Fibroblast of lung (primary cell): ENCODE results near the gene NRROS. TPM values are rescaled to one million over a fixed set of nuclear protein-coding genes. Genes with fewer than 3 reads are reported as not detected.

Experiments
- DNase-seq, 2 donors: peaks; one replicate each; pipeline versions ENCODE4 v3.0.0 to v3.0.0-alpha.2; 2010; ENCODE audit warnings: low read depth in 2 of 2
- H2AFZ ChIP-seq: 2 replicates; pipeline ENCODE4 v1.5.1; 2012; ENCODE audit warnings: low read length, control low read depth, inconsistent platforms
- H3K27ac ChIP-seq: 2 replicates; pipeline ENCODE4 v1.5.1; 2011; ENCODE audit warnings: low read length, control low read depth; ENCODE audit not compliant: insufficient read depth
- H3K27me3 ChIP-seq: 2 replicates; pipeline ENCODE4 v1.5.1; 2011; ENCODE audit warnings: mild to moderate bottlenecking, low read length; ENCODE audit not compliant: control insufficient read depth, insufficient read depth
- H3K36me3 ChIP-seq: 2 replicates; pipeline ENCODE4 v1.5.1; 2011; ENCODE audit warnings: low read length; ENCODE audit not compliant: control insufficient read depth, insufficient read depth
- H3K4me1 ChIP-seq: 2 replicates; pipeline ENCODE4 v1.5.1; 2011; ENCODE audit warnings: low read length; ENCODE audit not compliant: control insufficient read depth, insufficient read depth; ENCODE audit errors: extremely low read depth
- H3K4me2 ChIP-seq: 2 replicates; pipeline ENCODE4 v1.5.1; 2011; ENCODE audit warnings: low read length, control low read depth; ENCODE audit not compliant: insufficient read depth; ENCODE audit errors: extremely low read depth
- H3K4me3 ChIP-seq, 4 experiments: fragments of 200-600 bp in 1 of 4; sonication (generic) in 1 of 4; replicated peaks in 1 of 4; 2 replicates each; pipeline ENCODE4 v1.5.1; 2011 to 2016; ENCODE audit warnings: low read length in 4 of 4, low read depth in 3 of 4, mild to moderate bottlenecking in 3 of 4, control low read depth in 2 of 4, inconsistent platforms in 1 of 4, mixed read lengths in 1 of 4; ENCODE audit not compliant: insufficient read depth in 1 of 4; ENCODE audit errors: control extremely low read depth in 1 of 4
- H3K79me2 ChIP-seq: 2 replicates; pipeline ENCODE4 v1.5.1; 2012; ENCODE audit warnings: mild to moderate bottlenecking, low read length, inconsistent platforms; ENCODE audit not compliant: control insufficient read depth, insufficient read depth
- H3K9ac ChIP-seq: 2 replicates; pipeline ENCODE4 v1.5.1; 2011; ENCODE audit warnings: mild to moderate bottlenecking, low read length, control low read depth; ENCODE audit not compliant: insufficient read depth
- H3K9me3 ChIP-seq: 2 replicates; pipeline ENCODE4 v1.5.1; 2012; ENCODE audit warnings: low read depth, low read length; ENCODE audit not compliant: control insufficient read depth, insufficient read depth
- H4K20me1 ChIP-seq: 2 replicates; pipeline ENCODE4 v1.5.1; 2011; ENCODE audit warnings: low read length; ENCODE audit not compliant: control insufficient read depth, insufficient read depth; ENCODE audit errors: extremely low read depth
- EZH2 ChIP-seq: IDR thresholded peaks from 2 replicates; pipeline ENCODE4 v1.5.1; 2012; ENCODE audit warnings: low read length, control low read depth, mild to moderate bottlenecking; ENCODE audit errors: missing control alignments
- polyA plus RNA-seq, 2 donors: library from polyadenylated mRNA; depleted of rRNA in 1 of 2; stranded (reverse) in 1 of 2; unstranded in 1 of 2; fragments of >200 nt; gene quantifications; 2 replicates each; pipeline ENCODE4 v1.2.1, GENCODE V29; 2011 to 2012; ENCODE audit warnings: missing spikeins in 1 of 2
- total RNA-seq: library from RNA; depleted of rRNA; stranded (reverse); fragments of >200 nt; gene quantifications from 2 replicates; pipeline ENCODE4 v1.2.1, GENCODE V29; 2014
- TF ChIP-seq, protein P1 (sequence below), 2 donors: IDR thresholded peaks in 1 of 2; conservative IDR thresholded peaks in 1 of 2; 1 replicate in 1 of 2; 2 replicates in 1 of 2; pipeline ENCODE4 v1.5.1; 2011 to 2012; ENCODE audit warnings: low read length in 2 of 2, control low read depth in 1 of 2, inconsistent platforms in 1 of 2, low read depth in 1 of 2, mild to moderate bottlenecking in 1 of 2

The NRROS gene
- total and polyA plus RNA-seq, 2 donors (not counting 1 experiment from before 2014, with no cell fraction given) = 0.08 to 0.33 TPM

- no peaks in the 10 kb centered on the region for H3K36me3 ChIP-seq
- no peaks in the 10 kb centered on the region for H4K20me1 ChIP-seq
- H3K4me1 ChIP-seq = peaks cover 2% of the 10 kb centered on the region
- H3K4me2 ChIP-seq = no peak overlapping the region
- H2AFZ ChIP-seq = no peak overlapping the region
- H3K27ac ChIP-seq = no peak overlapping the region
- H3K4me3 ChIP-seq = no peak overlapping the region
- no peak for DNase-seq
- no peaks in the 10 kb centered on the region for H3K9me3 ChIP-seq
- H3K9ac ChIP-seq = no peak overlapping the region
- no peaks in the 10 kb centered on the region for H3K79me2 ChIP-seq
- no peaks in the 10 kb centered on the region for H3K27me3 ChIP-seq
- no peak for TF ChIP-seq EZH2
- TF ChIP-seq, protein P1, sequence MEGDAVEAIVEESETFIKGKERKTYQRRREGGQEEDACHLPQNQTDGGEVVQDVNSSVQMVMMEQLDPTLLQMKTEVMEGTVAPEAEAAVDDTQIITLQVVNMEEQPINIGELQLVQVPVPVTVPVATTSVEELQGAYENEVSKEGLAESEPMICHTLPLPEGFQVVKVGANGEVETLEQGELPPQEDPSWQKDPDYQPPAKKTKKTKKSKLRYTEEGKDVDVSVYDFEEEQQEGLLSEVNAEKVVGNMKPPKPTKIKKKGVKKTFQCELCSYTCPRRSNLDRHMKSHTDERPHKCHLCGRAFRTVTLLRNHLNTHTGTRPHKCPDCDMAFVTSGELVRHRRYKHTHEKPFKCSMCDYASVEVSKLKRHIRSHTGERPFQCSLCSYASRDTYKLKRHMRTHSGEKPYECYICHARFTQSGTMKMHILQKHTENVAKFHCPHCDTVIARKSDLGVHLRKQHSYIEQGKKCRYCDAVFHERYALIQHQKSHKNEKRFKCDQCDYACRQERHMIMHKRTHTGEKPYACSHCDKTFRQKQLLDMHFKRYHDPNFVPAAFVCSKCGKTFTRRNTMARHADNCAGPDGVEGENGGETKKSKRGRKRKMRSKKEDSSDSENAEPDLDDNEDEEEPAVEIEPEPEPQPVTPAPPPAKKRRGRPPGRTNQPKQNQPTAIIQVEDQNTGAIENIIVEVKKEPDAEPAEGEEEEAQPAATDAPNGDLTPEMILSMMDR (conservative IDR thresholded peaks at IDR 0.05 in 1 of 2, IDR thresholded peaks at IDR 0.05 in 1 of 2; ENCODE audit: low read depth in 1 of 2, low read length in 2 of 2) = no peak
Measured at GRCh38 chr3:196627918-196628231, 11.6 kb upstream of the NRROS start.

DNA sequence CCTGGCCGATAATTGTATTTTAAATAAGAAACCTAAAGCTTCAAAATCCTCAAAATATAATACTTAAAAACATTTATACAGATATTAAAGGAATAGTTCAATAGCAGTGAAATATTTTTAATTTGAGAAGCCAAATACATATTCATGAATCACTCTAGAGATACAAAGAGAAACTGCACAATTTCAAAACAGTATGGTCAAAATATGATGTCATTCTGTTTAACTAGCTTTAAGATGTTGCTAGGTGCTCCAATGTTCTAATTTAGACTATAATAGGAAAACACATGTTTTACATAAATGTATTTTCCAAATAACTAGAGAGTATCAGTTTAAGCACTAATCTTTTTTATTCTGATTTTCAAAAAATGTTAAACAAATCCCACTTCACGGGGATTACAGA lies 10.3 kb upstream of the NRROS start:
- H4K20me1 ChIP-seq = no peaks in the 10 kb centered on the region
- no peak for DNase-seq
- peaks cover 2% of the 10 kb centered on the region for H3K4me1 ChIP-seq
- no peak overlapping the region for H3K4me3 ChIP-seq
- H3K9me3 ChIP-seq = no peaks in the 10 kb centered on the region
- H3K79me2 ChIP-seq = no peaks in the 10 kb centered on the region
- H3K9ac ChIP-seq = no peak overlapping the region
- TF ChIP-seq, protein P1 (conservative IDR thresholded peaks at IDR 0.05 in 1 of 2, IDR thresholded peaks at IDR 0.05 in 1 of 2; ENCODE audit: low read depth in 1 of 2, low read length in 2 of 2) = no peak
- TF ChIP-seq EZH2 = no peak
- H3K4me2 ChIP-seq = no peak overlapping the region
- H3K36me3 ChIP-seq = no peaks in the 10 kb centered on the region
- no peak overlapping the region for H3K27ac ChIP-seq
- H3K27me3 ChIP-seq = no peaks in the 10 kb centered on the region
- no peak overlapping the region for H2AFZ ChIP-seq

DNA sequence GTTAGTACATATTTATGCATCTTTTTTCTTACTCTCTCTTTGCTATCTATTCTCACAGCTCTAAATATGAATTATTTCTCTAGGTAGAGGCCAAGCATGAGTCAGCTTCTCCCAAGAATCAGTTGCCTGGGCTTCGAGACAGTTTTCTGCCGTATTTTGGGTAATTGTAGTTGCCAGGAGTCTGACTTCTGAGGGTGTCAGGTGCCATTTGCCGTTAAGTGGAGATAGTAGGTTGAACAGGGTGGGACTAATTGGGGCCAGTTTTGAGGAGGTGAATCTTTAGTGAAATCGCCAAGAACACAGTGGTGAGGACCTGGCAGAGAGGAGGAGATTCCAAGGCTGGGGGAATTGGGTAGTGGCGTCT lies 7.8 kb upstream of the NRROS start:
- no peaks in the 10 kb centered on the region for H4K20me1 ChIP-seq
- H3K9ac ChIP-seq = no peak overlapping the region
- TF ChIP-seq, protein P1 (conservative IDR thresholded peaks at IDR 0.05 in 1 of 2, IDR thresholded peaks at IDR 0.05 in 1 of 2; ENCODE audit: low read depth in 1 of 2, low read length in 2 of 2) = no peak
- no peak for TF ChIP-seq EZH2
- H3K4me3 ChIP-seq = peak overlapping the region; percentile 43 to 73 (median 58)
- H3K27ac ChIP-seq = no peak overlapping the region
- peak overlapping the region; percentile 91 for H2AFZ ChIP-seq
- H3K9me3 ChIP-seq = no peaks in the 10 kb centered on the region
- H3K36me3 ChIP-seq = no peaks in the 10 kb centered on the region
- peak in 1 of 2 donors; percentile 7 for DNase-seq
- H3K4me2 ChIP-seq = peak overlapping the region; percentile 53
- no peaks in the 10 kb centered on the region for H3K79me2 ChIP-seq
- peaks cover 3% of the 10 kb centered on the region for H3K27me3 ChIP-seq
- H3K4me1 ChIP-seq = peaks cover 2% of the 10 kb centered on the region
